ENCODE data around the gene PAFAH1B1.
"Not testable (repeated sequence)": the region's sequence is repeated elsewhere in the genome, so short reads cannot be mapped to it uniquely, and the experiment has no call there.

The PAFAH1B1 gene

DNA sequence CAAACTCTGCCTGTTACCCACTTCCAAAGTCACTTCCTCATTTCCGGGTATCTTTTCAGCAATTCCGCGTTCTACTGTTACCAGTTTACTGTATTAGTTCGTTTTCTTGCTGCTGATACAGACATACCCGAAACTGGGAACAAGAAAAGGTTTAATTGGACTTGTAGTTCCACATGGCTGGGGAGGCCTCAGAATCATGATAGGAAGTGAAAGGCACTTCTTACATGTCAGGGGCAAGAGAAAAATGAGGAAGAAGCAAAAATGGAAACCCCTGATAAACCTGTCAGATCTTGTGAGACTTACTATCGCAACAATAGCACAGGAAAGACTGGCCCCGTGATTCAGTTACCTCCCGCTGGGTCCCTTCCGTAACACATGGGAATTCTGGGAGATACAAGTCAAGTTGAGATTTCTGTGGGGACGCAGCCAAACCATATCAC, 30.9 kb downstream of the PAFAH1B1 start:
- Histone ChIP-seq H3K27me3 (replicated peaks; ENCODE audit: control insufficient read depth, insufficient read depth, low read length) (no peaks in the 10 kb centered on the region), H3K4me3 (replicated peaks; ENCODE audit: low read depth, low read length) (no peak overlapping the region; the same call in 1 of the 2 replicates), H3K36me3 (ENCODE audit: control insufficient read depth, insufficient read depth, low read length) (peaks cover 4% of the 10 kb centered on the region)
- TF ChIP-seq, protein P1, sequence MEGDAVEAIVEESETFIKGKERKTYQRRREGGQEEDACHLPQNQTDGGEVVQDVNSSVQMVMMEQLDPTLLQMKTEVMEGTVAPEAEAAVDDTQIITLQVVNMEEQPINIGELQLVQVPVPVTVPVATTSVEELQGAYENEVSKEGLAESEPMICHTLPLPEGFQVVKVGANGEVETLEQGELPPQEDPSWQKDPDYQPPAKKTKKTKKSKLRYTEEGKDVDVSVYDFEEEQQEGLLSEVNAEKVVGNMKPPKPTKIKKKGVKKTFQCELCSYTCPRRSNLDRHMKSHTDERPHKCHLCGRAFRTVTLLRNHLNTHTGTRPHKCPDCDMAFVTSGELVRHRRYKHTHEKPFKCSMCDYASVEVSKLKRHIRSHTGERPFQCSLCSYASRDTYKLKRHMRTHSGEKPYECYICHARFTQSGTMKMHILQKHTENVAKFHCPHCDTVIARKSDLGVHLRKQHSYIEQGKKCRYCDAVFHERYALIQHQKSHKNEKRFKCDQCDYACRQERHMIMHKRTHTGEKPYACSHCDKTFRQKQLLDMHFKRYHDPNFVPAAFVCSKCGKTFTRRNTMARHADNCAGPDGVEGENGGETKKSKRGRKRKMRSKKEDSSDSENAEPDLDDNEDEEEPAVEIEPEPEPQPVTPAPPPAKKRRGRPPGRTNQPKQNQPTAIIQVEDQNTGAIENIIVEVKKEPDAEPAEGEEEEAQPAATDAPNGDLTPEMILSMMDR (IDR thresholded peaks at IDR 0.05; ENCODE audit: insufficient read depth, low read length, poor library complexity, severe bottlenecking): no peak
- DNase-seq (ENCODE audit: extremely low read depth, insufficient read length): peak; percentile 54

DNA sequence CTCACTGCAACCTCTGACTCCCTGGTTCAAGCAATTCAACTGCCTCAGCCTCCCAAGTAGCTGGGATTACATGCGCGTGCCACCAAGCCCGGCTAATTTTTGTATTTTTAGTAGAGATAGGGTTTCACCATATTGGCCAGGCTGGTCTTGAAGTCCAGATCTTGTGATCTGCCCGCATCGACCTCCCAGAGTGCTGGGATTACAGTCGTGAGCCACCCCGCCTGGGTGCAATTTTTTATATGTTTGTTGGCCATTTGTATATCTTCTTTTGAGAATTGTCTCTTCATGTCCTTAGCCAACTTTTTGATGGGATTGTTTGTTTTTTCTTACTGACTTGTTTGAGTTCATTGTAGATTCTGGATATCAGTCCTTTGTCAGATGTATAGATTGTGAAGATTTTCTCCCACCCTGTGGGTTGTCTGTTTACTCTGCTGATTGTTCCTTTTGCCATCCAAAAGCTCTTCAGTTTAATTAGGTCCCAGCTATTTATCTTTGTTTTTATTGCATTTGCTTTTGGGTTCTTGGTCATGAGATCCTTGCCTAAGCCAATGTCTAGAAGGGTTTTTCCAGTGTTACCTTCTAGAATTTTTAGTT, 33.3 kb downstream of the PAFAH1B1 start:
- not testable (repeated sequence) for H3K27me3 ChIP-seq (replicated peaks; ENCODE audit: control insufficient read depth, insufficient read depth, low read length); H3K36me3 ChIP-seq (ENCODE audit: control insufficient read depth, insufficient read depth, low read length); H3K4me3 ChIP-seq (replicated peaks; ENCODE audit: low read depth, low read length); DNase-seq (ENCODE audit: extremely low read depth, insufficient read length)

DNA sequence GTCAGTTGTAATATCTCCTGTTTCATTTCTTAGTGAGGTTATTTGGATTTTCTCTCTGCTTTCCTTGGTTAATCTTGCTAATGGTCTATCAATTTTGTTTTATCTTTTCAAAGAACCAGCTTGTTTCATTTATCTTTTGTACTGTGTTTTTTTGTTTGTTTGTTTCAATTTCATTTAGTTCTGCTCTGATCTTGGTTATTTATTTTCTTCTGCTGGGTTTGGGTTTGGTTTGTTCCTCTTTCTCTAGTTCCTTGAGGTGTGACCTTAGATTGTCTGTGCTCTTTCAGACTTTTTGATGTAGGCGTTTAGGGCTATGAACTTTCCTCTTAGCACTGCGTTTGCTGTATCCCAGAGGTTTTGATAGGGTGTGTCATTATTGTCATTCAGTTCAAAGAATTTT, 35.5 kb downstream of the PAFAH1B1 start:
- H3K27me3 ChIP-seq (replicated peaks; ENCODE audit: control insufficient read depth, insufficient read depth, low read length); DNase-seq (ENCODE audit: extremely low read depth, insufficient read length); H3K36me3 ChIP-seq (ENCODE audit: control insufficient read depth, insufficient read depth, low read length); H3K4me3 ChIP-seq (replicated peaks; ENCODE audit: low read depth, low read length): not testable (repeated sequence)

DNA sequence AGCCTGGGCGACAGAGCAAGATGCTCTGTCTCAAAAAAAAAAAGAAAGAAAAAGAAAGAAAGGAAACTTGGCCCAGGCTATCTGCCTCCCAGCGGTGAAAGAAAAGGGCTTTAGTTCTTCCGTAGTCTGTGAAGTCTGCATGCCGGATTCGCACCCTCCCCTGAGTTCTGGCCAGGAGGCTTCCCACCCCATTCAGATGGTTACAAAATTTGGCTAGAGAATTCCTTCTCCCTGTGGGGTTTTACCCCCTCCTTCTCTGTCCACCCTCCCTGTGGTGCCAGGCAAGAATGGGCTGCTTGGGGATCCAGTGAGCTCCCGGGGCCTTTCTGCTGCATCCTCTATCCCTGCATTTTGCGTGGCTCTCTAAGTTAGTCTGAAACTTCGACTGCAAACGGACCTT, 37.8 kb downstream of the PAFAH1B1 start:
- DNase-seq (ENCODE audit: extremely low read depth, insufficient read length): no peak
- Histone ChIP-seq H3K36me3 (ENCODE audit: control insufficient read depth, insufficient read depth, low read length) (no peaks in the 10 kb centered on the region), H3K4me3 (replicated peaks; ENCODE audit: low read depth, low read length) (no peak overlapping the region), H3K27me3 (replicated peaks; ENCODE audit: control insufficient read depth, insufficient read depth, low read length) (no peaks in the 10 kb centered on the region)
- TF ChIP-seq, protein P1 (IDR thresholded peaks at IDR 0.05; ENCODE audit: insufficient read depth, low read length, poor library complexity, severe bottlenecking): no peak

DNA sequence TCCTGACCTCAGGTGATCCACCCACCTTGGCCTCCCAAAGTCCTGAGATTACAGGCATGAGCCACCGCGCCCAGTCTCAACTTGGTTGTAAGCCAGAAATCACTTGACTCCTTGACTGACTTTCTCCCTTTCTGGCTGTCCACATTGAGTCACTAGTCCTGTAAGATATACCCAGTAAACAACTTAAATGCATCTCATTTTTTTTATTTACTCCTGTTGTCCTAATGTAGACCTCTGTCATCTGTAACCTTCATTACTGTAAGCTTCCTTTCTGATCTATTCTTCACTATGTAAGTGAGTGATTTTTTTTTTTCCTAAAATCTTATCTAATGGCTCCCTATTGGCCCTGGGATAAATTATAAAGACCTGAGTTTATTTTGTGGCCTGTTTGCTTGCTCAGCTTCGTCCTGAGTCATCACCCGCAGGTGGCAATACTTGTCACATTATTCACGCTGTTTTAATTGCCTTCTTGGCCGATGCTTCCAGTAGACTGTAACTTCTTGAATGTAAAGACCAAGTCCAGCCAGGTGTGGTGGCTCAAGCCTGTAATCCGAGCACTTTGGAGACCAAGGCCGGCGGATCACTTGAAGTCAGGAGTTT, 41.0 kb downstream of the PAFAH1B1 start:
- DNase-seq (ENCODE audit: extremely low read depth, insufficient read length): no peak
- no peaks in the 10 kb centered on the region for H3K27me3 ChIP-seq (replicated peaks; ENCODE audit: control insufficient read depth, insufficient read depth, low read length)
- TF ChIP-seq, protein P1 (IDR thresholded peaks at IDR 0.05; ENCODE audit: insufficient read depth, low read length, poor library complexity, severe bottlenecking): no peak
- H3K36me3 ChIP-seq (ENCODE audit: control insufficient read depth, insufficient read depth, low read length): peaks cover 1% of the 10 kb centered on the region; the same call in 1 of the 2 replicates
- no peak overlapping the region for H3K4me3 ChIP-seq (replicated peaks; ENCODE audit: low read depth, low read length)

DNA sequence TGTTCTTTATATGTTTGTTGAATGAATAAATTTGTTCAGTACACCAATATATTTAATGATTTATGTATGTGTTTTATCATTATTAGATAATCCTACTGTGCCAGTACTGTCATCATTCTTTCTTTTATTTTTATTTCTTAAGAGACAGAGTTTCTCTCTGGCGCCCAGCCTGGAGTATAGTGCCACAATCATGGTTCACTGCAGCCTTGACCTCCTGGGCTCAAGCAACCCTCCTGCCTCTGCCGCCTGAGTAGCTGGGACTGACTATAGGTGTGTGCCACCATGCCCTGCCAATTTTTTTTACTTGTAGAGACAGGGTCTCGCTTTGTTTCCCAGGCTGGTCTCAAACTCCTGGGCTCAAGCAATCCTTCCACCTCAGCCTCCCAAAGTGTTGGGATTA, 41.8 kb downstream of the PAFAH1B1 start:
- peaks cover 1% of the 10 kb centered on the region; the same call in 1 of the 2 replicates for H3K36me3 ChIP-seq (ENCODE audit: control insufficient read depth, insufficient read depth, low read length)
- H3K4me3 ChIP-seq (replicated peaks; ENCODE audit: low read depth, low read length): no peak overlapping the region

More for the DNA sequence above, 41.8 kb downstream of the PAFAH1B1 start:
- H3K27me3 ChIP-seq (replicated peaks; ENCODE audit: control insufficient read depth, insufficient read depth, low read length): no peaks in the 10 kb centered on the region
- TF ChIP-seq, protein P1 (IDR thresholded peaks at IDR 0.05; ENCODE audit: insufficient read depth, low read length, poor library complexity, severe bottlenecking): no peak
- no peak for DNase-seq (ENCODE audit: extremely low read depth, insufficient read length)
